ENCODE measurements around the gene ADGRG1. TPM values are rescaled to one million over a fixed set of nuclear protein-coding genes. Genes with fewer than 3 reads are reported as not detected.
"Not testable (repeated sequence)": the region's sequence is repeated elsewhere in the genome, so short reads cannot be mapped to it uniquely, and the experiment has no call there.

Gene ADGRG1
- total RNA-seq, 2 experiments from 2014 or later, result 3.3 to 3.7 TPM

- POLR2A ChIA-PET, result no interaction called here
- no peak overlapping the region for H3K27ac Mint-ChIP-seq
- no peaks in the 10 kb centered on the region for H3K9me3 Mint-ChIP-seq (ENCODE audit: insufficient read depth)
- CTCF ChIA-PET, result no interaction called here
- ATAC-seq (no peak), DNase-seq (no peak)
- no peaks in the 10 kb centered on the region for H3K36me3 Mint-ChIP-seq (ENCODE audit: low read depth)
- peaks cover 3% of the 10 kb centered on the region for H3K27me3 Mint-ChIP-seq (ENCODE audit: low read depth)
- H3K4me3 Mint-ChIP-seq, result no peak overlapping the region
- H3K4me1 Mint-ChIP-seq (ENCODE audit: low read depth), result peaks cover 14% of the 10 kb centered on the region
Measured at GRCh38 chr16:57665541-57665940, 37.1 kb downstream of the ADGRG1 start.

- H3K4me1 Mint-ChIP-seq (ENCODE audit: low read depth), result peaks cover 14% of the 10 kb centered on the region
- H3K4me3 Mint-ChIP-seq, result no peak overlapping the region
- ChIA-PET CTCF (no interaction called here), POLR2A (no interaction called here)
- no peak for ATAC-seq
- no peaks in the 10 kb centered on the region for H3K9me3 Mint-ChIP-seq (ENCODE audit: insufficient read depth)
- no peak overlapping the region for H3K27ac Mint-ChIP-seq
- H3K27me3 Mint-ChIP-seq (ENCODE audit: low read depth), result peaks cover 8% of the 10 kb centered on the region
- no peak for DNase-seq
- no peaks in the 10 kb centered on the region for H3K36me3 Mint-ChIP-seq (ENCODE audit: low read depth)
Measured at GRCh38 chr16:57666353-57667047, 38.1 kb downstream of the ADGRG1 start.

GRCh38 chr16:57667048-57667525 is 38.7 kb downstream of the ADGRG1 start:
- Mint-ChIP-seq H3K36me3 (ENCODE audit: low read depth) (no peaks in the 10 kb centered on the region), H3K27ac (no peak overlapping the region), H3K9me3 (ENCODE audit: insufficient read depth) (no peaks in the 10 kb centered on the region), H3K4me1 (ENCODE audit: low read depth) (peaks cover 14% of the 10 kb centered on the region), H3K27me3 (ENCODE audit: low read depth) (peaks cover 10% of the 10 kb centered on the region), H3K4me3 (no peak overlapping the region)
- no peak for ATAC-seq
- ChIA-PET POLR2A (no interaction called here), CTCF (interaction anchor here (0.8 kb wide), 1 partner anchor 58 kb away, joined by 3 read pairs; no protein-coding TSS in a partner anchor)
- DNase-seq, result no peak

GRCh38 chr16:57667526-57668262 is 39.3 kb downstream of the ADGRG1 start:
- ChIA-PET CTCF (interaction anchor here (0.6 to 1.6 kb wide), 4 partner anchors 18 to 91 kb away, joined by 3 to 4 read pairs (median 4); no protein-coding TSS in a partner anchor), POLR2A (no interaction called here)
- no peaks in the 10 kb centered on the region for H3K36me3 Mint-ChIP-seq (ENCODE audit: low read depth)
- no peak for DNase-seq
- peaks cover 10% of the 10 kb centered on the region for H3K27me3 Mint-ChIP-seq (ENCODE audit: low read depth)
- no peak overlapping the region for H3K27ac Mint-ChIP-seq
- ATAC-seq, result no peak
- H3K9me3 Mint-ChIP-seq (ENCODE audit: insufficient read depth), result no peaks in the 10 kb centered on the region
- peaks cover 14% of the 10 kb centered on the region for H3K4me1 Mint-ChIP-seq (ENCODE audit: low read depth)
- no peak overlapping the region for H3K4me3 Mint-ChIP-seq

GRCh38 chr16:57668263-57668571 is 39.8 kb downstream of the ADGRG1 start, which contains the start of gene ADGRG3:
TSS of gene ADGRG3 (plus strand) at chr16:57668306. CDS start at chr16:57668348, 42 bp downstream.
- H3K4me1 Mint-ChIP-seq (ENCODE audit: low read depth), result peaks cover 14% of the 10 kb centered on the region
- no peaks in the 10 kb centered on the region for H3K36me3 Mint-ChIP-seq (ENCODE audit: low read depth)
- no peaks in the 10 kb centered on the region for H3K9me3 Mint-ChIP-seq (ENCODE audit: insufficient read depth)
- POLR2A ChIA-PET, result no interaction called here
- no peak within 1 kb of the TSS for H3K4me3 Mint-ChIP-seq
- peaks cover 11% of the 10 kb centered on the region for H3K27me3 Mint-ChIP-seq (ENCODE audit: low read depth)
- no peak for ATAC-seq
- peak within 1 kb of the TSS; percentile 64 for H3K27ac Mint-ChIP-seq
- no peak for DNase-seq
- CTCF ChIA-PET, result interaction anchor here (1.2 to 1.6 kb wide), 2 partner anchors 19 to 92 kb away, joined by 4 read pairs; no protein-coding TSS in a partner anchor

GRCh38 chr16:57668630-57669475 is 40.4 kb downstream of the ADGRG1 start:
- ATAC-seq, result no peak
- CTCF ChIA-PET, result interaction anchor here (0.7 to 1.6 kb wide), 4 partner anchors 17 to 92 kb away, joined by 3 to 4 read pairs (median 4); no protein-coding TSS in a partner anchor

GRCh38 chr16:57669476-57670162 is 41.2 kb downstream of the ADGRG1 start:
- DNase-seq (no peak), ATAC-seq (peak; percentile 49)
- Mint-ChIP-seq H3K27ac (no peak overlapping the region), H3K36me3 (ENCODE audit: low read depth) (no peaks in the 10 kb centered on the region), H3K27me3 (ENCODE audit: low read depth) (peaks cover 21% of the 10 kb centered on the region), H3K4me1 (ENCODE audit: low read depth) (peaks cover 14% of the 10 kb centered on the region), H3K9me3 (ENCODE audit: insufficient read depth) (no peaks in the 10 kb centered on the region), H3K4me3 (no peak overlapping the region)
- POLR2A ChIA-PET, result no interaction called here
- CTCF ChIA-PET, result interaction anchor here (1.1 kb wide), 1 partner anchor 17 kb away, joined by 3 read pairs; no protein-coding TSS in a partner anchor

More at GRCh38 chr16:57668630-57669475, 40.4 kb downstream of the ADGRG1 start:
- Mint-ChIP-seq H3K4me3 (no peak overlapping the region), H3K27ac (peak overlapping the region; percentile 64), H3K4me1 (ENCODE audit: low read depth) (peaks cover 14% of the 10 kb centered on the region), H3K27me3 (ENCODE audit: low read depth) (peaks cover 18% of the 10 kb centered on the region), H3K9me3 (ENCODE audit: insufficient read depth) (no peaks in the 10 kb centered on the region), H3K36me3 (ENCODE audit: low read depth) (no peaks in the 10 kb centered on the region)
- POLR2A ChIA-PET, result no interaction called here
- no peak for DNase-seq

GRCh38 chr16:57670196-57670595 is 41.8 kb downstream of the ADGRG1 start:
- H3K4me3 Mint-ChIP-seq, result no peak overlapping the region

GRCh38 chr16:57671451-57671850 is 43.0 kb downstream of the ADGRG1 start:
- CTCF ChIA-PET, result interaction anchor here (0.7 to 1.4 kb wide), 3 partner anchors 10 to 96 kb away, joined by 3 to 5 read pairs (median 3); no protein-coding TSS in a partner anchor
- Mint-ChIP-seq H3K27me3 (ENCODE audit: low read depth) (peaks cover 24% of the 10 kb centered on the region), H3K4me1 (ENCODE audit: low read depth) (peaks cover 12% of the 10 kb centered on the region)
- H3K9me3 Mint-ChIP-seq (ENCODE audit: insufficient read depth); H3K36me3 Mint-ChIP-seq (ENCODE audit: low read depth); H3K27ac Mint-ChIP-seq; DNase-seq; POLR2A ChIA-PET; ATAC-seq; H3K4me3 Mint-ChIP-seq: not testable (repeated sequence)

More at GRCh38 chr16:57670196-57670595, 41.8 kb downstream of the ADGRG1 start:
- no peaks in the 10 kb centered on the region for H3K9me3 Mint-ChIP-seq (ENCODE audit: insufficient read depth)
- H3K36me3 Mint-ChIP-seq (ENCODE audit: low read depth), result no peaks in the 10 kb centered on the region
- ChIA-PET POLR2A (no interaction called here), CTCF (no interaction called here)
- ATAC-seq (no peak), DNase-seq (no peak)
- H3K27ac Mint-ChIP-seq, result peak overlapping the region; percentile 25
- peaks cover 12% of the 10 kb centered on the region for H3K4me1 Mint-ChIP-seq (ENCODE audit: low read depth)
- peaks cover 21% of the 10 kb centered on the region for H3K27me3 Mint-ChIP-seq (ENCODE audit: low read depth)

- Mint-ChIP-seq H3K4me1 (ENCODE audit: low read depth) (peaks cover 12% of the 10 kb centered on the region), H3K36me3 (ENCODE audit: low read depth) (no peaks in the 10 kb centered on the region), H3K27ac (no peak overlapping the region), H3K27me3 (ENCODE audit: low read depth) (peaks cover 24% of the 10 kb centered on the region), H3K9me3 (ENCODE audit: insufficient read depth) (no peaks in the 10 kb centered on the region), H3K4me3 (no peak overlapping the region)
- no peak for DNase-seq
- ChIA-PET POLR2A (interaction anchor here (0.6 to 0.9 kb wide), 2 partner anchors 10 to 721 kb away, joined by 4 to 5 read pairs; no protein-coding TSS in a partner anchor), CTCF (interaction anchor here (1.0 to 1.4 kb wide), 3 partner anchors 9 to 24 kb away, joined by 3 to 5 read pairs (median 4); no protein-coding TSS in a partner anchor)
- ATAC-seq, result no peak
Measured at GRCh38 chr16:57672416-57672815, 44.0 kb downstream of the ADGRG1 start.

GRCh38 chr16:57672824-57673223 is 44.4 kb downstream of the ADGRG1 start:
- ChIA-PET POLR2A (interaction anchor here (0.9 kb wide), 1 partner anchor 10 kb away, joined by 4 read pairs; no protein-coding TSS in a partner anchor), CTCF (interaction anchor here (1.0 to 1.4 kb wide), 3 partner anchors 8 to 24 kb away, joined by 3 to 5 read pairs (median 4); no protein-coding TSS in a partner anchor)
- no peaks in the 10 kb centered on the region for H3K36me3 Mint-ChIP-seq (ENCODE audit: low read depth)
- no peaks in the 10 kb centered on the region for H3K9me3 Mint-ChIP-seq (ENCODE audit: insufficient read depth)
- H3K27me3 Mint-ChIP-seq (ENCODE audit: low read depth), result peaks cover 24% of the 10 kb centered on the region
- H3K4me3 Mint-ChIP-seq, result no peak overlapping the region
- no peak for DNase-seq
- H3K4me1 Mint-ChIP-seq (ENCODE audit: low read depth), result peaks cover 12% of the 10 kb centered on the region
- H3K27ac Mint-ChIP-seq, result no peak overlapping the region
- no peak for ATAC-seq

Data from activated CD8-positive, alpha-beta T cell treated with anti-CD3 and anti-CD28 coated beads, Interleukin-2, amount 10 ng/mL, durations not matched to agents 7 days and 5 days (primary cell).